Effector memory CD8-positive, alpha-beta T cell (primary cell): ENCODE measurements around the gene TBC1D1.
A peak's percentile ranks its signal among the peaks of the same experiment; 100 is the strongest.
"Not testable (repeated sequence)": the region's sequence is repeated elsewhere in the genome, so short reads cannot be mapped to it uniquely, and the experiment has no call there.

Experiments used
- ATAC-seq: fragments of 150-1000 bp; cut with Tn5 transposase; replicated peaks from 2 replicates; pipeline ENCODE4 v1.10.0; 2021; ENCODE audit warnings: mild to moderate bottlenecking, moderate library complexity
- DNase-seq, 3 experiments: peaks; one replicate each; pipeline ENCODE4 v3.0.0; 2021
- H3K27ac Mint-ChIP-seq, 2 donors: one replicate each; pipeline ENCODE4 v1.8.0; 2022; ENCODE audit warnings: mild to moderate bottlenecking in 2 of 2, mixed read lengths in 2 of 2, moderate library complexity in 2 of 2
- H3K27me3 Mint-ChIP-seq, 2 donors: one replicate each; pipeline ENCODE4 v1.8.0; 2022; ENCODE audit warnings: mixed read lengths in 2 of 2
- H3K36me3 Mint-ChIP-seq: one replicate; pipeline ENCODE4 v1.8.0; 2022; ENCODE audit warnings: mild to moderate bottlenecking, moderate library complexity, mixed read lengths; ENCODE audit not compliant: insufficient read depth
- H3K4me1 Mint-ChIP-seq, 2 donors: one replicate each; pipeline ENCODE4 v1.8.0; 2022; ENCODE audit warnings: low read depth in 2 of 2, mixed read lengths in 2 of 2
- H3K4me3 Mint-ChIP-seq, 2 donors: one replicate each; pipeline ENCODE4 v1.8.0; 2022; ENCODE audit warnings: mild to moderate bottlenecking in 2 of 2, mixed read lengths in 2 of 2, moderate library complexity in 2 of 2
- H3K9me3 Mint-ChIP-seq, 2 donors: one replicate each; pipeline ENCODE4 v1.8.0; 2022; ENCODE audit warnings: mixed read lengths in 2 of 2

Gene TBC1D1

GRCh38 chr4:37970702-37971101, 79.8 kb downstream of the TBC1D1 start:
- Mint-ChIP-seq H3K27me3 (no peaks in the 10 kb centered on the region), H3K4me3 (no peak overlapping the region), H3K36me3 (peaks cover 6% of the 10 kb centered on the region), H3K9me3 (no peaks in the 10 kb centered on the region), H3K4me1 (peaks cover 6 to 10% of the 10 kb centered on the region in 2 donors), H3K27ac (peak overlapping the region in 1 of 2 donors; percentile 33)
- DNase-seq, result peak; percentile 50 to 60 (median 59)
- ATAC-seq, result peak; percentile 99

- H3K27ac Mint-ChIP-seq, result peak overlapping the region in 1 of 2 donors; percentile 33
Measured at GRCh38 chr4:37971202-37971601, 80.3 kb downstream of the TBC1D1 start.

GRCh38 chr4:37973441-37973840, 82.6 kb downstream of the TBC1D1 start:
- DNase-seq, result no peak

More at GRCh38 chr4:37971202-37971601, 80.3 kb downstream of the TBC1D1 start:
- Mint-ChIP-seq H3K4me1 (peaks cover 6 to 10% of the 10 kb centered on the region in 2 donors), H3K9me3 (no peaks in the 10 kb centered on the region), H3K4me3 (no peak overlapping the region), H3K36me3 (peaks cover 6% of the 10 kb centered on the region), H3K27me3 (no peaks in the 10 kb centered on the region)
- ATAC-seq (no peak), DNase-seq (no peak)

GRCh38 chr4:37975321-37975822, 84.5 kb downstream of the TBC1D1 start:
- not testable (repeated sequence) for DNase-seq, H3K4me3 Mint-ChIP-seq, H3K27me3 Mint-ChIP-seq, H3K27ac Mint-ChIP-seq, H3K9me3 Mint-ChIP-seq, H3K36me3 Mint-ChIP-seq, ATAC-seq
- H3K4me1 Mint-ChIP-seq, result peaks cover 9 to 17% of the 10 kb centered on the region in 2 donors

More at GRCh38 chr4:37973441-37973840, 82.6 kb downstream of the TBC1D1 start:
- no peaks in the 10 kb centered on the region for H3K9me3 Mint-ChIP-seq
- no peak overlapping the region for H3K27ac Mint-ChIP-seq
- H3K4me3 Mint-ChIP-seq, result no peak overlapping the region
- H3K27me3 Mint-ChIP-seq, result no peaks in the 10 kb centered on the region
- peaks cover 6% of the 10 kb centered on the region for H3K36me3 Mint-ChIP-seq
- ATAC-seq, result no peak
- H3K4me1 Mint-ChIP-seq, result peaks cover 10 to 17% of the 10 kb centered on the region in 2 donors

GRCh38 chr4:37976507-37976906, 85.6 kb downstream of the TBC1D1 start:
- peaks cover 5% of the 10 kb centered on the region for H3K36me3 Mint-ChIP-seq
- DNase-seq, result no peak
- H3K9me3 Mint-ChIP-seq, result no peaks in the 10 kb centered on the region
- H3K4me1 Mint-ChIP-seq, result peaks cover 7 to 18% of the 10 kb centered on the region in 2 donors
- H3K27ac Mint-ChIP-seq, result peak overlapping the region; percentile 17 to 38
- no peak for ATAC-seq
- H3K4me3 Mint-ChIP-seq, result peak overlapping the region; percentile 83 to 87
- H3K27me3 Mint-ChIP-seq, result no peaks in the 10 kb centered on the region

GRCh38 chr4:37976991-37977470, 86.1 kb downstream of the TBC1D1 start:
- ATAC-seq, result peak; percentile 83
- peak overlapping the region; percentile 83 to 87 for H3K4me3 Mint-ChIP-seq
- peaks cover 11 to 23% of the 10 kb centered on the region in 2 donors for H3K4me1 Mint-ChIP-seq
- no peaks in the 10 kb centered on the region for H3K9me3 Mint-ChIP-seq
- no peaks in the 10 kb centered on the region for H3K27me3 Mint-ChIP-seq
- H3K27ac Mint-ChIP-seq, result peak overlapping the region; percentile 17 to 38
- H3K36me3 Mint-ChIP-seq, result peaks cover 5% of the 10 kb centered on the region
- peak; percentile 71 to 77 (median 72) for DNase-seq

GRCh38 chr4:37977471-37978247, 86.8 kb downstream of the TBC1D1 start:
- peak overlapping the region; percentile 74 to 81 for H3K27ac Mint-ChIP-seq
- H3K4me3 Mint-ChIP-seq, result peak overlapping the region; percentile 83 to 87
- DNase-seq, result peak; percentile 67 to 69 (median 69)
- no peaks in the 10 kb centered on the region for H3K9me3 Mint-ChIP-seq
- H3K4me1 Mint-ChIP-seq, result peaks cover 16 to 29% of the 10 kb centered on the region in 2 donors
- H3K36me3 Mint-ChIP-seq, result peaks cover 5% of the 10 kb centered on the region
- peak; percentile 84 for ATAC-seq
- H3K27me3 Mint-ChIP-seq, result no peaks in the 10 kb centered on the region

GRCh38 chr4:37978248-37978924, 87.5 kb downstream of the TBC1D1 start:
- peak overlapping the region; percentile 74 to 81 for H3K27ac Mint-ChIP-seq
- peaks cover 5% of the 10 kb centered on the region for H3K36me3 Mint-ChIP-seq
- H3K9me3 Mint-ChIP-seq, result no peaks in the 10 kb centered on the region
- H3K4me3 Mint-ChIP-seq, result peak overlapping the region; percentile 83 to 87
- peak in 2 of 3 experiments; percentile 4 to 12 for DNase-seq
- no peaks in the 10 kb centered on the region for H3K27me3 Mint-ChIP-seq
- peaks cover 16 to 31% of the 10 kb centered on the region in 2 donors for H3K4me1 Mint-ChIP-seq
- no peak for ATAC-seq

- Mint-ChIP-seq H3K4me1 (peaks cover 16 to 27% of the 10 kb centered on the region in 2 donors), H3K4me3 (no peak overlapping the region), H3K27me3 (no peaks in the 10 kb centered on the region), H3K9me3 (no peaks in the 10 kb centered on the region), H3K36me3 (peaks cover 2% of the 10 kb centered on the region), H3K27ac (no peak overlapping the region)
- ATAC-seq (no peak), DNase-seq (no peak)
Measured at GRCh38 chr4:37980246-37980645, 89.4 kb downstream of the TBC1D1 start.

- Mint-ChIP-seq H3K9me3 (no peaks in the 10 kb centered on the region), H3K36me3 (peaks cover 2% of the 10 kb centered on the region), H3K4me3 (no peak overlapping the region), H3K4me1 (peaks cover 16 to 33% of the 10 kb centered on the region in 2 donors), H3K27ac (peak overlapping the region in 1 of 2 donors; percentile 30), H3K27me3 (no peaks in the 10 kb centered on the region)
- ATAC-seq (no peak), DNase-seq (no peak)
Measured at GRCh38 chr4:37981425-37981824, 90.5 kb downstream of the TBC1D1 start.

GRCh38 chr4:37981844-37982720, 91.2 kb downstream of the TBC1D1 start:
- no peak overlapping the region for H3K4me3 Mint-ChIP-seq
- peaks cover 2% of the 10 kb centered on the region for H3K36me3 Mint-ChIP-seq
- H3K27me3 Mint-ChIP-seq, result no peaks in the 10 kb centered on the region
- H3K9me3 Mint-ChIP-seq, result no peaks in the 10 kb centered on the region
- DNase-seq, result no peak
- H3K4me1 Mint-ChIP-seq, result peaks cover 16 to 33% of the 10 kb centered on the region in 2 donors
- H3K27ac Mint-ChIP-seq, result peak overlapping the region in 1 of 2 donors; percentile 30
- ATAC-seq, result no peak

GRCh38 chr4:37982736-37983135, 91.9 kb downstream of the TBC1D1 start:
- Mint-ChIP-seq H3K36me3 (peaks cover 2% of the 10 kb centered on the region), H3K27ac (no peak overlapping the region), H3K4me3 (no peak overlapping the region), H3K4me1 (peaks cover 16 to 33% of the 10 kb centered on the region in 2 donors), H3K9me3 (no peaks in the 10 kb centered on the region), H3K27me3 (no peaks in the 10 kb centered on the region)
- ATAC-seq (no peak), DNase-seq (no peak)

GRCh38 chr4:37983951-37984350, 93.1 kb downstream of the TBC1D1 start:
- Mint-ChIP-seq H3K27ac (no peak overlapping the region), H3K27me3 (no peaks in the 10 kb centered on the region), H3K4me3 (no peak overlapping the region), H3K4me1 (peaks cover 15 to 24% of the 10 kb centered on the region in 2 donors), H3K36me3 (peaks cover 2% of the 10 kb centered on the region), H3K9me3 (no peaks in the 10 kb centered on the region)
- ATAC-seq (no peak), DNase-seq (no peak)
